SK-N-SH (cell line): ENCODE data around the gene SMIM5.

Experiments used
- CHD2 ChIP-seq: fragments of 150-350 bp; IDR thresholded peaks from 2 replicates; pipeline ENCODE4 v1.6.1; 2018; ENCODE audit warnings: low read length; ENCODE audit not compliant: partially characterized antibody
- EP300 ChIP-seq, 2 experiments: IDR thresholded peaks; 2 replicates each; pipeline versions ENCODE4 v1.4.0 to v1.6.1; 2012; ENCODE audit warnings: borderline replicate concordance in 1 of 2, low read depth in 1 of 2, low read length in 1 of 2
- GABPA ChIP-seq: IDR thresholded peaks from 2 replicates; pipeline ENCODE4 v1.4.0; 2012; ENCODE audit warnings: low read depth, mild to moderate bottlenecking
- IRF3 ChIP-seq: fragments of 150-350 bp; IDR thresholded peaks from 2 replicates; pipeline ENCODE4 v1.6.1; 2016; ENCODE audit warnings: mild to moderate bottlenecking, low read depth, low read length
- NRF1 ChIP-seq: IDR thresholded peaks from 2 replicates; pipeline ENCODE4 v1.6.1; 2012; ENCODE audit warnings: low read depth, mild to moderate bottlenecking, low read length
- POLR2AphosphoS5 ChIP-seq: IDR thresholded peaks from 2 replicates; pipeline ENCODE4 v1.6.1; 2012; ENCODE audit warnings: low read depth, low read length
- RAD21 ChIP-seq: IDR thresholded peaks from 2 replicates; pipeline ENCODE4 v1.6.1; 2012; ENCODE audit warnings: mild to moderate bottlenecking, low read length
- RCOR1 ChIP-seq: fragments of 150-350 bp; IDR thresholded peaks from 2 replicates; pipeline ENCODE4 v1.6.1; 2017; ENCODE audit warnings: antibody characterized with exemption, low read length
- SIN3A ChIP-seq: IDR thresholded peaks from 2 replicates; pipeline ENCODE4 v1.6.1; 2012; ENCODE audit warnings: low read depth, mild to moderate bottlenecking, low read length, moderate library complexity, borderline replicate concordance
- USF2 ChIP-seq: fragments of 150-350 bp; IDR thresholded peaks from 2 replicates; pipeline ENCODE4 v1.6.1; 2017; ENCODE audit warnings: antibody characterized with exemption, low read length, low read depth, borderline replicate concordance
- YY1 ChIP-seq: IDR thresholded peaks from 2 replicates; pipeline ENCODE4 v1.4.0; 2012; ENCODE audit warnings: low read depth, mild to moderate bottlenecking
- TF ChIP-seq, protein P1 (sequence below): fragments of 200-600 bp; sonication (generic); IDR thresholded peaks from 2 replicates; pipeline ENCODE4 v1.6.1; 2017; ENCODE audit warnings: antibody characterized with exemption, mild to moderate bottlenecking, moderate library complexity
- TF ChIP-seq, protein P2 (sequence below): IDR thresholded peaks from 2 replicates; pipeline ENCODE4 v1.6.1; 2012; ENCODE audit warnings: mild to moderate bottlenecking, low read depth, low read length, moderate library complexity
- TF ChIP-seq, protein P3 (sequence below): IDR thresholded peaks from 2 replicates; pipeline ENCODE4 v1.4.0; 2012; ENCODE audit warnings: low read depth

DNA sequence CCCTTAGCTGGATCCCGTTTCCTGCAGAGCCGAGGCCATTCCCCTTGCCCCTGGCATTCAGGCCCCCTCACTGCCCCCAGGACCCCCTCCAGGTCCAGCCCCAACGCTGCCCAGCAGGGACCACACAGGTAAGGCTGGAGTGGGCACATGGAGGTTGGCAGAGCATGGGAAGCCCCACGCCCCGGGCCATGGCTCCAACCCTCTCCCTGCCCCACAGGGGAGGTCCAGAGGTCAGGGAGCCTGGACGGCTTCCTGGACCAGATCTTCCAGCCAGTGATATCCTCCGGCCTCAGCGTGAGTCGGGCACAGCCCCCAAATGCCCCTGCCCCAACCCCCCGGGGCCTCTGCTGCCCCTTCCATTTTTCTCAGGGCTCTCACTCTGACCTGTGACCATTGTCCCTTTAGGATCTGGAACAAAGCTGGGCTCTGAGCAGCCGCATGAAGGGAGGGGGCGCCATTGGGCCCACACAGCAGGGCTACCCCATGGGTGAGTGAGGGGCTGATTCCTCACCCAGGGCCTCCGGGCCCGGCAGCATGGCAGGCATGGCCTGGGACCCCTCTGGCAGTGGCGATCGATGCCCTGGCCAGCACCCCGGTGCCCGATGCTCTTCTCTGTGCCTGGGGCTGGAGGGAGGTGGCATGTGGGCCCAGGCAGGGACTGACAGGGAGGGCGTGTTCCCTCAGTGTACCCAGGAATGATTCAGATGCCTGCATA is 18.5 kb upstream of the SMIM5 start:
- TF ChIP-seq, protein P1, sequence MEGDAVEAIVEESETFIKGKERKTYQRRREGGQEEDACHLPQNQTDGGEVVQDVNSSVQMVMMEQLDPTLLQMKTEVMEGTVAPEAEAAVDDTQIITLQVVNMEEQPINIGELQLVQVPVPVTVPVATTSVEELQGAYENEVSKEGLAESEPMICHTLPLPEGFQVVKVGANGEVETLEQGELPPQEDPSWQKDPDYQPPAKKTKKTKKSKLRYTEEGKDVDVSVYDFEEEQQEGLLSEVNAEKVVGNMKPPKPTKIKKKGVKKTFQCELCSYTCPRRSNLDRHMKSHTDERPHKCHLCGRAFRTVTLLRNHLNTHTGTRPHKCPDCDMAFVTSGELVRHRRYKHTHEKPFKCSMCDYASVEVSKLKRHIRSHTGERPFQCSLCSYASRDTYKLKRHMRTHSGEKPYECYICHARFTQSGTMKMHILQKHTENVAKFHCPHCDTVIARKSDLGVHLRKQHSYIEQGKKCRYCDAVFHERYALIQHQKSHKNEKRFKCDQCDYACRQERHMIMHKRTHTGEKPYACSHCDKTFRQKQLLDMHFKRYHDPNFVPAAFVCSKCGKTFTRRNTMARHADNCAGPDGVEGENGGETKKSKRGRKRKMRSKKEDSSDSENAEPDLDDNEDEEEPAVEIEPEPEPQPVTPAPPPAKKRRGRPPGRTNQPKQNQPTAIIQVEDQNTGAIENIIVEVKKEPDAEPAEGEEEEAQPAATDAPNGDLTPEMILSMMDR = no peak
- no peak for TF ChIP-seq NRF1
- no peak for TF ChIP-seq GABPA
- TF ChIP-seq POLR2AphosphoS5 = no peak
- TF ChIP-seq, protein P2, sequence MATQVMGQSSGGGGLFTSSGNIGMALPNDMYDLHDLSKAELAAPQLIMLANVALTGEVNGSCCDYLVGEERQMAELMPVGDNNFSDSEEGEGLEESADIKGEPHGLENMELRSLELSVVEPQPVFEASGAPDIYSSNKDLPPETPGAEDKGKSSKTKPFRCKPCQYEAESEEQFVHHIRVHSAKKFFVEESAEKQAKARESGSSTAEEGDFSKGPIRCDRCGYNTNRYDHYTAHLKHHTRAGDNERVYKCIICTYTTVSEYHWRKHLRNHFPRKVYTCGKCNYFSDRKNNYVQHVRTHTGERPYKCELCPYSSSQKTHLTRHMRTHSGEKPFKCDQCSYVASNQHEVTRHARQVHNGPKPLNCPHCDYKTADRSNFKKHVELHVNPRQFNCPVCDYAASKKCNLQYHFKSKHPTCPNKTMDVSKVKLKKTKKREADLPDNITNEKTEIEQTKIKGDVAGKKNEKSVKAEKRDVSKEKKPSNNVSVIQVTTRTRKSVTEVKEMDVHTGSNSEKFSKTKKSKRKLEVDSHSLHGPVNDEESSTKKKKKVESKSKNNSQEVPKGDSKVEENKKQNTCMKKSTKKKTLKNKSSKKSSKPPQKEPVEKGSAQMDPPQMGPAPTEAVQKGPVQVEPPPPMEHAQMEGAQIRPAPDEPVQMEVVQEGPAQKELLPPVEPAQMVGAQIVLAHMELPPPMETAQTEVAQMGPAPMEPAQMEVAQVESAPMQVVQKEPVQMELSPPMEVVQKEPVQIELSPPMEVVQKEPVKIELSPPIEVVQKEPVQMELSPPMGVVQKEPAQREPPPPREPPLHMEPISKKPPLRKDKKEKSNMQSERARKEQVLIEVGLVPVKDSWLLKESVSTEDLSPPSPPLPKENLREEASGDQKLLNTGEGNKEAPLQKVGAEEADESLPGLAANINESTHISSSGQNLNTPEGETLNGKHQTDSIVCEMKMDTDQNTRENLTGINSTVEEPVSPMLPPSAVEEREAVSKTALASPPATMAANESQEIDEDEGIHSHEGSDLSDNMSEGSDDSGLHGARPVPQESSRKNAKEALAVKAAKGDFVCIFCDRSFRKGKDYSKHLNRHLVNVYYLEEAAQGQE = no peak
- TF ChIP-seq IRF3 = no peak
- no peak for TF ChIP-seq USF2
- TF ChIP-seq RCOR1 = no peak
- no peak for TF ChIP-seq SIN3A
- no peak for TF ChIP-seq CHD2
- no peak for TF ChIP-seq YY1
- TF ChIP-seq EP300 (IDR thresholded peaks at IDR 0.05; ENCODE audit: borderline replicate concordance in 1 of 2, low read depth in 1 of 2, low read length in 1 of 2) = no peak
- TF ChIP-seq, protein P3, sequence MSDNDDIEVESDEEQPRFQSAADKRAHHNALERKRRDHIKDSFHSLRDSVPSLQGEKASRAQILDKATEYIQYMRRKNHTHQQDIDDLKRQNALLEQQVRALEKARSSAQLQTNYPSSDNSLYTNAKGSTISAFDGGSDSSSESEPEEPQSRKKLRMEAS = no peak
- no peak for TF ChIP-seq RAD21
